ENCODE measurements around the gene BEST1. TPM values are rescaled to one million over a fixed set of nuclear protein-coding genes. Genes with fewer than 3 reads are reported as not detected.

BEST1 gene
- total and polyA plus RNA-seq, 2 experiments from 2014 or later = 0.27 to 0.34 TPM

- peaks cover 15% of the 10 kb centered on the region for H3K4me1 ChIP-seq (ENCODE audit: low read depth)
- peak overlapping the region; percentile 92 for H3K4me3 ChIP-seq
- DNase-seq (ENCODE audit: low read depth in 1 of 2, low spot score in 1 of 2) = peak; percentile 55 to 58
- TF ChIP-seq CTCF (IDR thresholded peaks at IDR 0.05; ENCODE audit: low read depth, low read length) = no peak
- H3K9me3 ChIP-seq (ENCODE audit: low read depth) = no peaks in the 10 kb centered on the region
- peak overlapping the region; percentile 91 for H3K27ac ChIP-seq
- no peaks in the 10 kb centered on the region for H3K27me3 ChIP-seq
- peaks cover 22% of the 10 kb centered on the region for H3K36me3 ChIP-seq
Observed at GRCh38 chr11:61966734-61967115, 16.6 kb downstream of the BEST1 start.

- peak; percentile 95 to 96 for DNase-seq (ENCODE audit: low read depth in 1 of 2, low spot score in 1 of 2)
- no peaks in the 10 kb centered on the region for H3K27me3 ChIP-seq
- peak within 1 kb of the TSS; percentile 92 for H3K4me3 ChIP-seq
- H3K9me3 ChIP-seq (ENCODE audit: low read depth) = no peaks in the 10 kb centered on the region
- peaks cover 22% of the 10 kb centered on the region for H3K36me3 ChIP-seq
- H3K4me1 ChIP-seq (ENCODE audit: low read depth) = peaks cover 18% of the 10 kb centered on the region
- H3K27ac ChIP-seq = peak within 1 kb of the TSS; percentile 91
- no peak for TF ChIP-seq CTCF (IDR thresholded peaks at IDR 0.05; ENCODE audit: low read depth, low read length)
Observed at GRCh38 chr11:61967116-61967923, 17.2 kb downstream of the BEST1 start, which contains the start of gene FTH1. TSS of gene FTH1 (minus strand) at chr11:61967634. CDS start at chr11:61967425, 209 bp downstream.

DNA sequence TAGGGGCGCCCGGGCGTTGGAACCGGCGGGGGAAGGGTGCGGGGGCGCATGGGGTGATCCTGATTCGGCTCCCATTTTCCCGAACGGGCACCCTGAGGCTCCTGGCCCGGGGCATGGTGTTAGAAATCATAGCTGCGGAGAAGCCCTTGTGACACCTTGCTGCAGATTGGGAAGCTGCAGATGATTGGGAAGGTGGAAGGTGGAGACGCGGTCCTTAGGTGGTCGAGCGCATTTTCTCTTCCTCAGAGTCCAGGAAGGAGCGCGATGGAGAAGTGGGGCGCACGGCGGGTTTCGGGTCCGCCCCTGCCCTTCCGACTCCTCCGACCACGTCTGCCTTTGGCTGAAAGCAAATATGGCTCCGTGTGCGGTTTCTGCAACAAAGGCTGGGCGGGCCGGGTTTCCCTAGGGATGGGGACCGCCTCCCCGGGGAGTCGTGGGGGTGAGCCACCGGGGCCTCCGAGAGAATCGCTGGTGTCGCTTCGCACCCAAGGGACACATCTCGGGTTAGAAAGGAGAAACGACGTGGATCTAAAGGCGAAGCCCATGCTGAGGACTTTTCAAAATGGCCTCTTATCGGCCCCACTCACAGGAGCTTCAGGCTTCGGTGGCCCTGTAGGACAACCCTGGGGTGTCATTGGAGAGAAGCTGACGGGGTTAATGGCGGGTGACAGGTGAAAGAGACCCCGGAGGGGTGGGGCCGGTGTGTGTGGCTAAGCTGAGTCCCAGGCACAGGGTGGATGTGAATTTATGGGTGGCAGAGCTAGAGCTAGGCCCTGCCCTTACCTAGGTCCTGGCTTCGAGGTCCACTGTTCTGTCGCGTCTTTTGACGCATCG, 18.0 kb downstream of the BEST1 start:
- peak in 1 of 2 donors; percentile 32 for DNase-seq (ENCODE audit: low read depth in 1 of 2, low spot score in 1 of 2)
- no peaks in the 10 kb centered on the region for H3K9me3 ChIP-seq (ENCODE audit: low read depth)
- H3K27me3 ChIP-seq = no peaks in the 10 kb centered on the region
- H3K36me3 ChIP-seq = peaks cover 22% of the 10 kb centered on the region
- TF ChIP-seq CTCF (IDR thresholded peaks at IDR 0.05; ENCODE audit: low read depth, low read length) = no peak
- H3K27ac ChIP-seq = peak overlapping the region; percentile 91
- H3K4me1 ChIP-seq (ENCODE audit: low read depth) = peaks cover 27% of the 10 kb centered on the region
- H3K4me3 ChIP-seq = peak overlapping the region; percentile 92

GRCh38 chr11:61968758-61969390, 18.7 kb downstream of the BEST1 start:
- DNase-seq (ENCODE audit: low read depth in 1 of 2, low spot score in 1 of 2) = no peak
- Histone ChIP-seq H3K9me3 (ENCODE audit: low read depth) (no peaks in the 10 kb centered on the region), H3K4me3 (peak overlapping the region; percentile 92), H3K27me3 (no peaks in the 10 kb centered on the region), H3K27ac (peak overlapping the region; percentile 91), H3K4me1 (ENCODE audit: low read depth) (peaks cover 34% of the 10 kb centered on the region), H3K36me3 (peaks cover 16% of the 10 kb centered on the region)
- TF ChIP-seq CTCF (IDR thresholded peaks at IDR 0.05; ENCODE audit: low read depth, low read length) = no peak

- H3K4me1 ChIP-seq (ENCODE audit: low read depth) = peaks cover 36% of the 10 kb centered on the region
- no peak overlapping the region for H3K4me3 ChIP-seq
- H3K27ac ChIP-seq = no peak overlapping the region
- no peaks in the 10 kb centered on the region for H3K9me3 ChIP-seq (ENCODE audit: low read depth)
- no peak for DNase-seq (ENCODE audit: low read depth in 1 of 2, low spot score in 1 of 2)
- no peaks in the 10 kb centered on the region for H3K27me3 ChIP-seq
- TF ChIP-seq CTCF (IDR thresholded peaks at IDR 0.05; ENCODE audit: low read depth, low read length) = no peak
- H3K36me3 ChIP-seq = peaks cover 11% of the 10 kb centered on the region
Observed at GRCh38 chr11:61969391-61969758, 19.2 kb downstream of the BEST1 start.

Measured in cardiac muscle cell (in vitro differentiated cells and primary cell).